ENCODE results near the gene DUSP9.

The DUSP9 gene

DNA sequence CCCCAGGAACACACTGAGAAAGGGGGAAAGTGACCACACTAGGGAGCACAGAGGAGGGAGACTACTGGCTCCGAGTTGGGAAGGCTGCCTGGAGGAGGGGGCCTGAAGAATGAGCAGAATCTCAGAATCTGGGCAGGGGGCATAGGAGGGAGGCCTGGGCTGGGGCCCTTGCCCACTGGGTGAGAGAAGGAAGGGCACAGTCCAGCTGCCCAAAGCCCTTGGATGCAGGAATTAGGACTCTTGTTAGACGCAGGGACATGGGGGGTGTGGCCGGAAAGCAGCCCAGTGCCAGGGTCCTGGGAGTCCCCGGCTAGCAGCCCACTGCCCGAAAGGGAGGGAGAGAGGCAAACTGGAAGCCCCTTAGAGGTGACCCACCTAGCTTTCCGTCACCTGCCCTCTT lies 1.9 kb upstream of the DUSP9 start:
- Mint-ChIP-seq H3K36me3 (ENCODE audit: low read depth) (no peaks in the 10 kb centered on the region), H3K4me1 (ENCODE audit: low read depth) (peaks cover 5% of the 10 kb centered on the region), H3K4me3 (no peak overlapping the region), H3K9me3 (no peaks in the 10 kb centered on the region), H3K27ac (no peak overlapping the region), H3K27me3 (ENCODE audit: low read depth) (peaks cover 42% of the 10 kb centered on the region)

DNA sequence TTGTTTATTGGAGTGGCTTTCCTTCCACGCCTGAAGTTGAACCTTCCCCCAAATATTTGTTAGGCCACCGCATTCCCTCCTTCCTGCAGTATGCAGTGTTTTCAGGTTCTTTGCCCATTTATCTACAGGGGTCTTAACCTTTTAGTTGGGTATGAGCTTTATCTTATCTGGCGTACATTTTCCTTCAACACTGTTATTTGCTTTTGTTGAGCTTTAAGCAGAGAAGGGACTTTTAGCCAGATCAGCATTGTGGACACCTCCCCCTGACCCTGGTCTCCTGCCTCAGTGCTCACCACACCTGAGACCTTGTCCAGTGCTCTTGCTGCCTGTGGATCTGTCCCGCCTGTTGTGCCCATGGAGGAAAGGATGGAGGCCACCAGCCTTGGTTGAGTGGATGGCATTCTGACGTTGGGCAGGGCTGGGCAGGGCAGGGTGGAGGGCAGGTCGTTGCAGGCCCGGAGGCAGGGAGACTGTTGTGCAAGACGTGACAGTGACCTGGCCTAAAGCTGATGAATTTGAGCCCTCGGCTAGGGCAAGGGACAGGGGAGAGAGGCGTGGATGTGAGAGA lies 998 bp upstream of the DUSP9 start:
- peaks cover 39% of the 10 kb centered on the region for H3K27me3 Mint-ChIP-seq (ENCODE audit: low read depth)
- no peaks in the 10 kb centered on the region for H3K36me3 Mint-ChIP-seq (ENCODE audit: low read depth)
- H3K4me3 Mint-ChIP-seq, result no peak overlapping the region
- peaks cover 5% of the 10 kb centered on the region for H3K4me1 Mint-ChIP-seq (ENCODE audit: low read depth)
- no peak overlapping the region for H3K27ac Mint-ChIP-seq
- no peaks in the 10 kb centered on the region for H3K9me3 Mint-ChIP-seq

DNA sequence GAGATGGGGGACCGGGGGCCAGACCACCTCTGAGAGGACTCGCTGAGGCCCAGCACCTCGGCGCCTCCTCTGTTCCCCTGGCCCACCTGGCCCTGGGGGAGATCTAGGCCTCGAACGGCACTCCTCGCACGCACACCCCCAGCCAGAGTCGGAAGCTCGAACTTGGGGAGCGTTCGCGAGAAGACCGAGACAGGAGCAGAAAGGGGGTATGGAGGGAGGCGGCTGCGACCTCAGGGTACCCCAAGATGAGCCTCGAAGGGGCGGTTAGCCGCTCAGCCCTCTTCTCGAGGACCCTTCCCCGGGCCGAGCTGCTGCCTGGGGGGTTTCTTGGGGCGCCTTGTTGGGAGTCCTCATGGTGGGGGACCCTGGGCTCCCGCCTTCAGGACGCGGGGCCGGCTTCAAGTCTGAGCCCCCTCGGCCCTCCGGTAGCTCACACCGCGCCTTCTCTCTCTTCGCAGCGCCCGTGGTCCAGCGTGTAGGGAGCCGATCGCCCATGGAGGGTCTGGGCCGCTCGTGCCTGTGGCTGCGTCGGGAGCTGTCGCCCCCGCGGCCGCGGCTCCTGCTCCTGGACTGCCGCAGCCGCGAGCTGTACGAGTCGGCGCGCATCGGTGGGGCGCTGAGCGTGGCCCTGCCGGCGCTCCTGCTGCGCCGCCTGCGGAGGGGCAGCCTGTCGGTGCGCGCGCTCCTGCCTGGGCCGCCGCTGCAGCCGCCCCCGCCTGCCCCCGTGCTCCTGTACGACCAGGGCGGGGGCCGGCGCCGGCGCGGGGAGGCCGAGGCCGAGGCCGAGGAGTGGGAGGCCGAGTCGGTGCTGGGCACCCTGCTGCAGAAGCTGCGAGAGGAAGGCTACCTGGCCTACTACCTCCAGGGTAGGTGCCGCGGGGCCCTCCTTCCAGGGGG lies 706 bp downstream of the DUSP9 start:
- Mint-ChIP-seq H3K36me3 (ENCODE audit: low read depth) (no peaks in the 10 kb centered on the region), H3K27ac (no peak overlapping the region), H3K4me3 (no peak overlapping the region), H3K4me1 (ENCODE audit: low read depth) (peaks cover 2% of the 10 kb centered on the region), H3K9me3 (no peaks in the 10 kb centered on the region), H3K27me3 (ENCODE audit: low read depth) (peaks cover 34% of the 10 kb centered on the region)

DNA sequence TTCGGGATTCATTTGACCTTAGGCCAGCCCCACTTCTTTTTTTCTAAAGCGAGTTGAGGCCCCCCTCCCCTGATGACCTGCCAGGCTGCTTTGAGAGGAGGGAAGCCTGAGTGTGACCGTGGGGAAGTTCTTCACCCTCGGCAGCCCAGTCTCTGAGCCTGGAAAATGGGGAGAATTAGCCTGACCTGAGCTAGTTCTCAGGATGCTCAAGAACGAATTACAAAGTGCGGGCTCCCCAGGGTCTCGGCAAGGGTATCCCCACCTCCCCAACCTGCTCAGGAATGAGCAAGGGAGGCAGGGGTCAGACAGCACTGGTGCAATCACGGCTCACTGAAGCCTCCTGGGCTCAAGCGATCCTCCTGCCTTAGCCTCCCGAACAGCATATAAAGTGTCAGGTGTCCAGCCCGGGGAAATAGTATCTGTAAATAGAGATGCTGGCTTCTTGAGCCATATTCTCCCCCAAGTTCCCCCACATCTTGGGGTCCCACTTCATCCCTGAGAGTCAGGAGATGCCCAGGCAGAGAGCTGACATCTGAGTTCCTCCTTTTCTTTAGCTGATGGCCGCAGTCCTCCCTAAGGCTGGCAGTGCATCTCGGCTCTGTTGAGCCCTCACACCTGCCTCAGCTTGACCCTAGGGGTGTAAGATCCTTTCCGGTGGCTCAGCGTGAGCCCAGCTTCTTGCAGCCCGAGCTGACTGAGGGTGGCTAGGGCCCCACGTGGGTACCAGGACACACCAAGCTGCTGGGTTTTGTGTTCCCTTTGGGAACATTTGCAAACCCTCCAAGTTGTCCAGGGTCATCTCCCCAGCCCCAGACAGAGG lies 1.6 kb downstream of the DUSP9 start:
- H3K27me3 Mint-ChIP-seq (ENCODE audit: low read depth), result peaks cover 29% of the 10 kb centered on the region
- H3K4me3 Mint-ChIP-seq, result no peak overlapping the region
- no peaks in the 10 kb centered on the region for H3K36me3 Mint-ChIP-seq (ENCODE audit: low read depth)
- H3K4me1 Mint-ChIP-seq (ENCODE audit: low read depth), result no peaks in the 10 kb centered on the region
- H3K9me3 Mint-ChIP-seq, result no peaks in the 10 kb centered on the region
- no peak overlapping the region for H3K27ac Mint-ChIP-seq

DNA sequence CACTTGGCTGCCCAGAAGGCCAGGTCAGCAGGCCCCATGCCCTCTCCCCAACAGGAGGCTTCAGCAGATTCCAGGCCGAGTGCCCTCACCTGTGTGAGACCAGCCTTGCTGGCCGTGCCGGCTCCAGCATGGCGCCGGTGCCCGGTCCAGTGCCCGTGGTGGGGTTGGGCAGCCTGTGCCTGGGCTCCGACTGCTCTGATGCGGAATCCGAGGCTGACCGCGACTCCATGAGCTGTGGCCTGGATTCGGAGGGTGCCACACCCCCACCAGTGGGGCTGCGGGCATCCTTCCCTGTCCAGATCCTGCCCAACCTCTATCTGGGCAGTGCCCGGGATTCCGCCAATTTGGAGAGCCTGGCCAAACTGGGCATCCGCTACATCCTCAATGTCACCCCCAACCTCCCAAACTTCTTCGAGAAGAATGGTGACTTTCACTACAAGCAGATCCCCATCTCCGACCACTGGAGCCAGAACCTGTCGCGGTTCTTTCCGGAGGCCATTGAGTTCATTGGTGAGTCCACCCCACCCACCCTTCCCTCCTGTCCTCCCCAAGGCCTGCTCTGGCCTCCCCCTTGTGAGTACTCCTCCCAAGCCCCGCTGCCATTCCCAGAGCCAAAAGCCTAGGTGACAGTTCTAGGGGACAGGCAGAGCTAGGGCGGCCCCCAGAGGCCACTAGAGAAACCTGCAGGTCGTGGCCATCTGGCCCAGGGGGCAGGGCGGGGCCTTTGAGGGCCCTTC lies 2.3 kb downstream of the DUSP9 start:
- no peaks in the 10 kb centered on the region for H3K36me3 Mint-ChIP-seq (ENCODE audit: low read depth)
- H3K9me3 Mint-ChIP-seq, result no peaks in the 10 kb centered on the region
- H3K27ac Mint-ChIP-seq, result no peak overlapping the region
- H3K4me1 Mint-ChIP-seq (ENCODE audit: low read depth), result no peaks in the 10 kb centered on the region
- peaks cover 29% of the 10 kb centered on the region for H3K27me3 Mint-ChIP-seq (ENCODE audit: low read depth)
- no peak overlapping the region for H3K4me3 Mint-ChIP-seq

DNA sequence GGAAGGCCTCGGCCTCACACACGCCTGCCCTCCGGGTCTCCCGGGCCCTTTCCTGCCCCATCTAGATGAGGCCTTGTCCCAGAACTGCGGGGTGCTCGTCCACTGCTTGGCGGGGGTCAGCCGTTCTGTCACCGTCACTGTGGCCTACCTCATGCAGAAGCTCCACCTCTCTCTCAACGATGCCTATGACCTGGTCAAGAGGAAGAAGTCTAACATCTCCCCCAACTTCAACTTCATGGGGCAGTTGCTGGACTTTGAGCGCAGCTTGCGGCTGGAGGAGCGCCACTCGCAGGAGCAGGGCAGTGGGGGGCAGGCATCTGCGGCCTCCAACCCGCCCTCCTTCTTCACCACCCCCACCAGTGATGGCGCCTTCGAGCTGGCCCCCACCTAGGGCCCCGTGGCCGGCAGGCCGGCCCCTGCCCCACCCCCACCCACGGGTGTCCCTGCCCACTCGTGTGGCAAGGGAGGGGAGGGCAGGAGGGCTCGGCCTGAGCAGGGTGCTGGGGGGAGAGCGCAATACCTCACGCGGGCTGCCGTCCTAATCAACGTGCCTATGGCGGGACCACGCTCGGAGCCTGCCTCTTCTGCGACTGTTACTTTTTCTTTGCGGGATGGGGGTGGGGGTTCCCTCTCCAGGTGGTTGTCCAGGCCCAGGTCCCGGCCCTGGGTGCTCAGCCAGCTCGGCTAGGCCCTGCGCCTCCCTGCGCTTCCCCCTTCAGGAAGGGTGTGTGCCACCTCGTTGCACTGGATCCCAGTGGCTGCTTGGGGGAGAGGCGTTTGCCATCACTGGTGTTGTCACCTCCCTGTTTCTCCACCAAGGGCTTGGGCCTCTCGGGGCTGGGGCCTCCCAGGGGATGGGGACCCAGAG lies 3.1 kb downstream of the DUSP9 start:
- no peaks in the 10 kb centered on the region for H3K9me3 Mint-ChIP-seq
- no peaks in the 10 kb centered on the region for H3K36me3 Mint-ChIP-seq (ENCODE audit: low read depth)
- no peaks in the 10 kb centered on the region for H3K4me1 Mint-ChIP-seq (ENCODE audit: low read depth)
- H3K27me3 Mint-ChIP-seq (ENCODE audit: low read depth), result peaks cover 23% of the 10 kb centered on the region
- no peak overlapping the region for H3K27ac Mint-ChIP-seq
- no peak overlapping the region for H3K4me3 Mint-ChIP-seq

DNA sequence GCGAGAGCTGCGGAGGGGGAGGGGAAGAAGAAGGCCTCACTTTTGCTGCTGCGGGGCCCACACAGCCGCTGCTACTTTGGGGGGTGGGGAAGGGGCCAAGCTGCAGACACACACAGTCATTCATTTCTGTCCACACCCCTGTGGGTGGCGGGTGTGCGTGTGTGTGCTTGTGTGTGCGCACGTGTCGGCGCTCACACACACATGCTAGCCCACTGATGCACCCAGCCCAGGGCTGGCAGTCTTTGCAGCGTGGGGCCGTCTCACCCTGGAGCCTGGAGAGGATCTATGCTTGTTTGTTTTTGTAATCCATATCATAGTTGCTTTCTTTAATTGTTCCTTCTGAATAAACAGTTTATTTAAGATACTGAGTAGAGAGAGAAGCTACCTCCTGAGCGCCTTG lies 4.0 kb downstream of the DUSP9 start:
- Mint-ChIP-seq H3K9me3 (no peaks in the 10 kb centered on the region), H3K27ac (no peak overlapping the region), H3K27me3 (ENCODE audit: low read depth) (peaks cover 17% of the 10 kb centered on the region), H3K36me3 (ENCODE audit: low read depth) (no peaks in the 10 kb centered on the region), H3K4me3 (no peak overlapping the region), H3K4me1 (ENCODE audit: low read depth) (no peaks in the 10 kb centered on the region)

DNA sequence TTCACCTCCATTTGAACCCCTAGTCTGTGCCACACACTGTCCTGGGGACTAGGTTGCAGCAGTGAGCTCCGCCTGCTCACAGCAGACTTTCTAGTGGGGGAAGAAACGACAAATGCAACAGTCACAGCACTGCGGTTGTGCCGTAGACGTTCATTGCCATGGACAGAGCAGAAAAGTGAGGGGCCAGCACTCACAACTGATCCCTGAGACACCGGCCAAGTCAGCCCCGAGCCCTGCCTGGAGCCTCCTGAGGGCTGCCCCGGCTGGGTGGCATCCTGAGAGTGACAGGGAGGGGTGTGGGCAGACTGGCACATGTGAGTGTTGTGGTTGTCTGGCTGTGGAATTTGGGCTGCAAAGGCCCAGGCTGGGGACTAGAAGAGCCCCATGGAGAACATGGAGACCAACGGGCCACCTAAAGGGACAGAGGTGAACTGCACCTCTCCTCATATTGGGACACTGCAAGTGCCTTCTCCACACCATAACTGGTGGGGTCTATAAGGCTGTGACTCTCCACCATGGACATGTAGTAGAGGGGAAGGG lies 4.6 kb downstream of the DUSP9 start:
- no peaks in the 10 kb centered on the region for H3K4me1 Mint-ChIP-seq (ENCODE audit: low read depth)
- no peak overlapping the region for H3K27ac Mint-ChIP-seq
- H3K9me3 Mint-ChIP-seq, result no peaks in the 10 kb centered on the region
- no peaks in the 10 kb centered on the region for H3K36me3 Mint-ChIP-seq (ENCODE audit: low read depth)
- no peak overlapping the region for H3K4me3 Mint-ChIP-seq
- peaks cover 10% of the 10 kb centered on the region for H3K27me3 Mint-ChIP-seq (ENCODE audit: low read depth)

DNA sequence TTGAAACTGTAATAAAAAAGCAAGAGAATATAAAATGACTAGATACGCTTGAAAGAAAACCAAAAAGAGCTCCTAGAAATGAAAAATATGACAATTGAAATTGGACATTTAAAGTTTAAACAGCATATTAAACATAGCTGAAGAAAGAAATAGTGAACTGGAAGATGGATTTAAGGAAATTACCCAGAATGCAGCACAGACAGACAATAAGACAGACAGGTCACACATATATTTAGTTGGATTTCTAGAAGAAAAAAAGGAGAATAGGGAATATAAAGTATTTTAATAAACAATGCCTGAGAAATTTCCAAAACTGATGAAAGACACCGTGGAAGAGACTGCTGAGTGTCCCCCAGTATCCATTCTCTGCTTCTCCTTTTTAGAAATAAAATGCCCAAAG lies 6.6 kb downstream of the DUSP9 start:
- no peak overlapping the region for H3K4me3 Mint-ChIP-seq
- peaks cover 8% of the 10 kb centered on the region for H3K27me3 Mint-ChIP-seq (ENCODE audit: low read depth)
- no peaks in the 10 kb centered on the region for H3K9me3 Mint-ChIP-seq
- H3K36me3 Mint-ChIP-seq (ENCODE audit: low read depth), result no peaks in the 10 kb centered on the region
- no peak overlapping the region for H3K27ac Mint-ChIP-seq
- H3K4me1 Mint-ChIP-seq (ENCODE audit: low read depth), result no peaks in the 10 kb centered on the region

DNA sequence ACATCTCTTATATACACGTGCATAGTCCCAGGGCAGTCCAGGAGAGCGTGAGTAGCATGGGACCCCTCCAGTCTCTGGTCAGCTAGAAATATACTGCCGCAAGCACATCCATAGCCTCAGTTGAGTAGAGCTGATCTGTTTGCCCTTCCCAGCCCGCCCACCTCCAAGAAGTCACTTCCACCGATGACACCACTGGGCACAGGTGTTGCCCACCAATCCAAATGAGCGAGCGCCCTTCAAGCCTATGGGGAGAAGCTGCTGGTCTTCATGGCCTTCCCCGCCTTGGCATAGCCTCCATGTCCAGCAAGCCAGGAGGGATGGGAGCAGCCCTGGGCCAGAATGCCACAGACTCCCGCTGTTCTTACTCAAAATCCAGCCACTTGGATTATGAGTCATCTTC lies 10.2 kb downstream of the DUSP9 start:
- Mint-ChIP-seq H3K4me1 (ENCODE audit: low read depth) (peaks cover 1% of the 10 kb centered on the region), H3K27ac (no peak overlapping the region), H3K9me3 (no peaks in the 10 kb centered on the region), H3K27me3 (ENCODE audit: low read depth) (peaks cover 27% of the 10 kb centered on the region), H3K4me3 (no peak overlapping the region), H3K36me3 (ENCODE audit: low read depth) (no peaks in the 10 kb centered on the region)

DNA sequence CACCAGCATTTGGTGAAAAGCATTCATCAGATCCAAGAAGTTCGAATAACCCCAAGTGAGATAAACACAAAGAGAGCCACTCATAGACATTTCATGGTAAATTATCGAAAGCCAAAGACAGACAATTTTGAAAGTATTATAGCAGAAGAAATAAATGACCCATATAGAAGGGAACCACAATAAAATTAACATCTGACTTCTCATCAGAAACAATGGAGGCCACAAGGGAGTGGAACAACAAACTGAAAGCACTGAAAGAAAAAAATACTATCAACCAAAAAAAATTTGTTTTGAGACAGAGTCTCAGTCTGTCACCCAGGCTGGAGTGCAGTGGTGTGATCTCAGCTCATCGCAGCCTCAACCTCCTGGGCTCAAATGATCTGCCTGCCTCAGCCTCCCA lies 12.3 kb downstream of the DUSP9 start:
- Mint-ChIP-seq H3K36me3 (ENCODE audit: low read depth) (no peaks in the 10 kb centered on the region), H3K9me3 (no peaks in the 10 kb centered on the region), H3K27ac (no peak overlapping the region), H3K27me3 (ENCODE audit: low read depth) (peaks cover 34% of the 10 kb centered on the region), H3K4me3 (no peak overlapping the region), H3K4me1 (ENCODE audit: low read depth) (peaks cover 3% of the 10 kb centered on the region)

DNA sequence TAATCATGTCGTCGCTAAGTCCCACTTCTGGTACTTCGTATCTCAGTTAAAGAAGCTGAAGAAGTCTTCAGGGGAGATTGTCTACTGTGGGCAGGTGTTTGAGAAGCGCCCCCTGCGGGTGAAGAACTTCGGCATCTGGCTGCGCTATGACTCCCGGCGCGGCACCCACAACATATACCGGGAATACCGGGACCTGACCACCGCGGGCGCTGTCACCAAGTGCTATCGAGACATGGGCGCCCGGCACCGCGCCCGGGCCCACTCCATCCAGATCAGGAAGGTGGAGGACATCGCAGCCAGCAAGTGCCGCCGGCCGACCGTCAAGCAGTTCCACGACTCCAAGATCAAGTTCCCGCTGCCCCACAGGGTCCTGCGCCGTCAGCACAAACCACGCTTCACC lies 15.3 kb downstream of the DUSP9 start:
- no peak overlapping the region for H3K27ac Mint-ChIP-seq
- no peaks in the 10 kb centered on the region for H3K9me3 Mint-ChIP-seq
- no peaks in the 10 kb centered on the region for H3K36me3 Mint-ChIP-seq (ENCODE audit: low read depth)
- H3K4me1 Mint-ChIP-seq (ENCODE audit: low read depth), result peaks cover 3% of the 10 kb centered on the region
- H3K27me3 Mint-ChIP-seq (ENCODE audit: low read depth), result peaks cover 45% of the 10 kb centered on the region
- H3K4me3 Mint-ChIP-seq, result peak overlapping the region; percentile 61

DNA sequence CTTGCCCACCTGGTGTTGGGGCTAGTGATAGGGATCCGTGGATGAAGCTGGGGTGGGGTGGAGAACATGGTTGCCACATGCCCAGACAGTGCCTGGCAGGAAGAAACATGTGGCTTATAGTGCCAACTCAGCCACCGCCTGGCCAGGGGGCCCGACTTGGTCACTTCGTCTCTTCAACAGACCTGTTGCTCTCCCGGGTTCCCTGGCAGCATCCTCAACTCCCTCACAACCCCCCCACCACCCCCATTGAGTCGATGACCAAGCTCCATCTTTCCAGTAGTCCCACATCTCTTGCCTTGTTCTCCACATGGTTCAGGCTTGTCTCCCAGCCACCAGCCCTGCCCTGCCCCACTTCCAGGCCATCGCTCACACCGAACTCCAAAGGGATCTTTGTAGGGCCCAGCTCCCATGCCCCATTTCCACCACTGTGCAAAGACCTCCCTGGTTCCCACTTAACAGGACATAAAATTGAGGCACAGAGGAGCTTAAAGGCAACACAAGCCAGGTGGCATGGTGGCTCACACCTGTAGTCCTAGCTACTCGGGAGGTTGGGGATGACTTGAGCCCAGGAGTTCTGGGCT lies 18.8 kb downstream of the DUSP9 start:
- H3K4me1 Mint-ChIP-seq (ENCODE audit: low read depth), result peaks cover 10% of the 10 kb centered on the region
- no peaks in the 10 kb centered on the region for H3K36me3 Mint-ChIP-seq (ENCODE audit: low read depth)
- H3K27me3 Mint-ChIP-seq (ENCODE audit: low read depth), result peaks cover 36% of the 10 kb centered on the region
- no peak overlapping the region for H3K27ac Mint-ChIP-seq
- no peaks in the 10 kb centered on the region for H3K9me3 Mint-ChIP-seq
- no peak overlapping the region for H3K4me3 Mint-ChIP-seq

Data from T-helper 1 cell treated with Interleukin-12 subunit alpha and Interleukin-12 subunit beta and Interleukin-4 antibody, amounts not matched to agents 30 μg/mL and 1 μg/mL, for 36 hours (primary cell).